H1 (cell line): Measurements from ENCODE around the gene PRR16. TPM values are rescaled to one million over a fixed set of nuclear protein-coding genes. Genes with fewer than 3 reads are reported as not detected.

Source experiments
- CTCF ChIA-PET: fragments of 300-600 bp; sonication (Branson Sonifier 250); formaldehyde crosslinking; loops from one replicate; lab custom pipeline; 2021; ENCODE audit not compliant: partially characterized antibody; lab: Charles Lee
- POLR2A ChIA-PET: fragments of 300-600 bp; sonication (Branson Sonifier 250); formaldehyde crosslinking; loops from one replicate; lab custom pipeline; 2021; ENCODE audit warnings: inconsistent platforms; ENCODE audit not compliant: partially characterized antibody; lab: Charles Lee
- DNase-seq, 2 experiments: peaks; one replicate each; pipeline versions ENCODE4 v3.0.0 to v3.0.0-alpha.2; 2010 to 2022; ENCODE audit warnings: low spot score in 2 of 2, low read depth in 1 of 2, mixed read lengths in 1 of 2
- FAIRE-seq: peaks from 2 replicates; lab custom pipeline; 2011; peaks lifted over from hg19 to GRCh38; lab: Jason Lieb, UNC
- H2AFZ ChIP-seq: 2 replicates; pipeline ENCODE4 v1.8.1; 2012; ENCODE audit warnings: low read length, inconsistent platforms
- H2AK5ac ChIP-seq: 2 replicates; pipeline ENCODE4 v1.6.1; 2013; ENCODE audit warnings: low read depth, low read length
- H2BK120ac ChIP-seq: replicated peaks from 2 replicates; pipeline ENCODE3; 2013; ENCODE audit warnings: low read depth, low read length, inconsistent platforms
- H2BK12ac ChIP-seq: 2 replicates; pipeline ENCODE4 v1.6.1; 2013; ENCODE audit warnings: low read depth, low read length
- H2BK15ac ChIP-seq: 2 replicates; pipeline ENCODE4 v1.6.1; 2013; ENCODE audit warnings: low read length
- H2BK20ac ChIP-seq: 2 replicates; pipeline ENCODE4 v1.6.1; 2013; ENCODE audit warnings: low read length
- H2BK5ac ChIP-seq: 2 replicates; pipeline ENCODE4 v1.6.1; 2013; ENCODE audit warnings: low read depth, low read length
- H3K14ac ChIP-seq: 2 replicates; pipeline ENCODE4 v1.6.1; 2013; ENCODE audit warnings: inconsistent platforms; ENCODE audit not compliant: insufficient read length
- H3K18ac ChIP-seq: 2 replicates; pipeline ENCODE4 v1.6.1; 2013; ENCODE audit warnings: low read length; ENCODE audit errors: extremely low read depth
- H3K23ac ChIP-seq: 2 replicates; pipeline ENCODE4 v1.6.1; 2013; ENCODE audit warnings: inconsistent platforms; ENCODE audit not compliant: insufficient read length
- H3K23me2 ChIP-seq: 2 replicates; pipeline ENCODE4 v1.6.1; 2013; ENCODE audit warnings: low read depth, low read length
- H3K27ac ChIP-seq: 2 replicates; pipeline ENCODE4 v1.6.1; 2011; ENCODE audit warnings: low read depth, low read length, inconsistent platforms
- H3K27me3 ChIP-seq, 4 experiments: replicated peaks in 1 of 4; 1 replicate in 1 of 4; 2 replicates in 3 of 4; pipeline versions ENCODE4 v1.6.1 to v1.8.1; 2011 to 2013; ENCODE audit warnings: low read length in 3 of 4, mild to moderate bottlenecking in 3 of 4, inconsistent platforms in 2 of 4, mixed read lengths in 2 of 4, moderate library complexity in 1 of 4; ENCODE audit not compliant: control insufficient read depth in 3 of 4, insufficient read depth in 3 of 4; ENCODE audit errors: extremely low read depth in 1 of 4
- H3K36me3 ChIP-seq, 4 experiments: 2 replicates each; pipeline versions ENCODE4 v1.6.1 to v1.8.1; 2011 to 2013; ENCODE audit warnings: mild to moderate bottlenecking in 4 of 4, low read length in 3 of 4, moderate library complexity in 2 of 4, control low read depth in 1 of 4, inconsistent platforms in 1 of 4; ENCODE audit not compliant: insufficient read depth in 4 of 4, control insufficient read depth in 2 of 4
- H3K4ac ChIP-seq: replicated peaks from 2 replicates; pipeline ENCODE3; 2013; ENCODE audit warnings: low read length, low read depth, mixed read lengths, inconsistent platforms; ENCODE audit not compliant: insufficient read length
- H3K4me1 ChIP-seq, 4 experiments: replicated peaks in 1 of 4; 1 replicate in 1 of 4; 2 replicates in 3 of 4; pipeline versions ENCODE4 v1.6.1 to v1.8.1; 2011 to 2013; ENCODE audit warnings: low read length in 3 of 4, inconsistent platforms in 2 of 4, mixed read lengths in 1 of 4; ENCODE audit not compliant: insufficient read depth in 4 of 4, control insufficient read depth in 3 of 4
- H3K4me2 ChIP-seq, 2 experiments: 2 replicates each; pipeline versions ENCODE4 v1.6.1 to v1.8.1; 2011 to 2013; ENCODE audit warnings: low read depth in 2 of 2, low read length in 2 of 2, control low read depth in 1 of 2, inconsistent platforms in 1 of 2, mild to moderate bottlenecking in 1 of 2; ENCODE audit not compliant: insufficient read depth in 1 of 2
- H3K4me3 ChIP-seq, 4 experiments: fragments of 200-600, 300-600 bp in 1 of 4; sonication (generic), shearing (Covaris generic), sonication (Bioruptor Twin) in 1 of 4; 2 replicates each; pipeline versions ENCODE4 v1.5.1 to v1.8.1; 2011 to 2016; ENCODE audit warnings: low read length in 4 of 4, low read depth in 3 of 4, control low read depth in 2 of 4, inconsistent platforms in 2 of 4, mild to moderate bottlenecking in 2 of 4, mixed read lengths in 1 of 4, moderate library complexity in 1 of 4; ENCODE audit not compliant: insufficient read depth in 2 of 4; ENCODE audit errors: extremely low read depth in 1 of 4
- H3K56ac ChIP-seq: replicated peaks from 2 replicates; pipeline ENCODE3; 2013; ENCODE audit warnings: low read depth, mild to moderate bottlenecking, mixed read lengths, low read length, inconsistent platforms; ENCODE audit not compliant: insufficient read length
- H3K79me1 ChIP-seq: 2 replicates; pipeline ENCODE4 v1.6.1; 2013; ENCODE audit warnings: low read depth, low read length, control low read depth
- H3K79me2 ChIP-seq, 2 experiments: 2 replicates each; pipeline versions ENCODE4 v1.6.1 to v1.8.1; 2012 to 2013; ENCODE audit warnings: low read length in 2 of 2, mild to moderate bottlenecking in 2 of 2, inconsistent platforms in 1 of 2; ENCODE audit not compliant: insufficient read depth in 2 of 2, control insufficient read depth in 1 of 2
- H3K9ac ChIP-seq, 4 experiments: replicated peaks in 1 of 4; 1 replicate in 1 of 4; 2 replicates in 3 of 4; pipeline versions ENCODE4 v1.6.1 to v1.8.1; 2011 to 2013; ENCODE audit warnings: low read depth in 3 of 4, low read length in 3 of 4, control low read depth in 2 of 4, mild to moderate bottlenecking in 2 of 4, moderate library complexity in 2 of 4, inconsistent platforms in 1 of 4; ENCODE audit errors: extremely low read depth in 1 of 4
- H3K9me3 ChIP-seq, 2 experiments: 2 replicates each; pipeline versions ENCODE4 v1.6.1 to v1.8.1; 2012 to 2013; ENCODE audit warnings: mild to moderate bottlenecking in 2 of 2, moderate library complexity in 2 of 2, control low read depth in 1 of 2, inconsistent platforms in 1 of 2, low read depth in 1 of 2, low read length in 1 of 2, mixed read lengths in 1 of 2; ENCODE audit not compliant: insufficient read depth in 2 of 2
- H4K20me1 ChIP-seq, 2 experiments: replicated peaks in 1 of 2; 2 replicates each; pipeline versions ENCODE3 to v1.8.1; 2011 to 2013; ENCODE audit warnings: inconsistent platforms in 2 of 2, low read length in 2 of 2, mild to moderate bottlenecking in 1 of 2; ENCODE audit not compliant: insufficient read depth in 2 of 2, control insufficient read depth in 1 of 2
- H4K5ac ChIP-seq: 2 replicates; pipeline ENCODE4 v1.6.1; 2013; ENCODE audit warnings: low read length, low read depth, mixed read lengths, inconsistent platforms; ENCODE audit not compliant: insufficient read length
- H4K8ac ChIP-seq: 2 replicates; pipeline ENCODE4 v1.8.0; 2013; ENCODE audit warnings: mild to moderate bottlenecking, moderate library complexity, low read length, inconsistent platforms; ENCODE audit not compliant: insufficient read depth; ENCODE audit errors: extremely low read depth
- H4K91ac ChIP-seq: replicated peaks from 2 replicates; pipeline ENCODE3; 2013; ENCODE audit warnings: low read length, mixed read lengths, inconsistent platforms; ENCODE audit not compliant: insufficient read length
- BCL11A ChIP-seq, 2 experiments: IDR thresholded peaks; one replicate each; pipeline ENCODE4 v1.6.1; 2011; ENCODE audit warnings: low read depth in 2 of 2, low read length in 2 of 2, mild to moderate bottlenecking in 2 of 2
- CBX8 ChIP-seq: fragments of 300-800, 300-1000 bp; sonication (generic); IDR thresholded peaks from 2 replicates; pipeline ENCODE4 v1.7.1; 2016; ENCODE audit warnings: low read depth, low read length, borderline replicate concordance
- CTCF ChIP-seq, 3 experiments: IDR thresholded peaks; 1 replicate in 2 of 3; 2 replicates in 1 of 3; pipeline versions ENCODE4 v1.5.1 to v1.6.1; 2011; ENCODE audit warnings: low read length in 3 of 3, mild to moderate bottlenecking in 3 of 3, inconsistent platforms in 2 of 3, low read depth in 1 of 3, moderate library complexity in 1 of 3; ENCODE audit not compliant: insufficient read depth in 1 of 3; ENCODE audit errors: control extremely low read depth in 1 of 3
- E2F6 ChIP-seq: IDR thresholded peaks from 2 replicates; pipeline ENCODE4 v1.6.1; 2012; ENCODE audit warnings: inconsistent platforms
- RAD21 ChIP-seq, 2 experiments: IDR thresholded peaks in 1 of 2; conservative IDR thresholded peaks in 1 of 2; 2 replicates each; pipeline ENCODE4 v1.6.1; 2011; ENCODE audit warnings: low read depth in 2 of 2, low read length in 2 of 2, improper control_type of control experiment in 1 of 2, inconsistent platforms in 1 of 2, mild to moderate bottlenecking in 1 of 2, moderate library complexity in 1 of 2
- SIN3A ChIP-seq, 2 experiments: IDR thresholded peaks in 1 of 2; conservative IDR thresholded peaks in 1 of 2; 2 replicates each; pipeline ENCODE4 v1.6.1; 2011 to 2012; ENCODE audit warnings: low read length in 2 of 2, improper control_type of control experiment in 1 of 2, low read depth in 1 of 2, mild to moderate bottlenecking in 1 of 2
- YY1 ChIP-seq: IDR thresholded peaks from 2 replicates; pipeline ENCODE4 v1.6.1; 2011; ENCODE audit warnings: low read depth, mild to moderate bottlenecking, low read length
- WGBS, 2 experiments: shearing (Covaris generic) in 1 of 2; methylation state at CpG; one replicate each; pipeline versions ENCODE4 v1.1.6 to v1.1.7; 2013 to 2015; ENCODE audit warnings: low lambda C conversion rate in 2 of 2, mixed read lengths in 2 of 2, inconsistent platforms in 1 of 2, low coverage in 1 of 2, missing lambda C conversion rate in 1 of 2; ENCODE audit not compliant: insufficient replicate concordance in 2 of 2, insufficient coverage in 1 of 2, insufficient read length in 1 of 2; ENCODE audit errors: extremely low coverage in 1 of 2, missing lambda C conversion rate in 1 of 2; 5-methylcytosine and 5-hydroxymethylcytosine counted together
- polyA plus RNA-seq, 7 experiments: library from polyadenylated mRNA; depleted of rRNA in 3 of 7; stranded (reverse) in 5 of 7; unstranded in 2 of 7; fragments of >200 nt in 5 of 7; fragments of 200-250 nt in 2 of 7; gene quantifications; 1 replicate in 5 of 7; 2 replicates in 1 of 7; 4 replicates in 1 of 7; pipeline versions ENCODE4 v1.2.1 to v1.2.3, GENCODE V29; 2011 to 2013; ENCODE audit warnings: missing spikeins in 2 of 7, mixed read lengths in 2 of 7
- total RNA-seq: library from RNA; stranded (reverse); fragmentation: NEBNext Ultra II Directional; extraction: Animal tissue kit (Norgen Biotek cat#: 25700); gene quantifications from 2 replicates; pipeline ENCODE4 v1.2.1, GENCODE V29; 2021

Gene PRR16
- total and polyA plus RNA-seq, 2 of the 8 experiments (the other 6 are each of a cell fraction or from before 2014, with no cell fraction given) = 0.73 to 1.6 TPM

- H2BK20ac ChIP-seq = no peak overlapping the region
- H3K4ac ChIP-seq = no peak overlapping the region
- H3K4me2 ChIP-seq = no peak overlapping the region; a peak in 1 of 4 replicates
- no peak overlapping the region for H3K56ac ChIP-seq
- H2AK5ac ChIP-seq = no peak overlapping the region
- CTCF ChIA-PET = interaction anchor here (0.6 kb wide), 1 partner anchor 39 kb away, joined by 3 read pairs; no protein-coding TSS in a partner anchor
- no peaks in the 10 kb centered on the region for H4K20me1 ChIP-seq
- POLR2A ChIA-PET = interaction anchor here (0.9 kb wide), 1 partner anchor 22 kb away, joined by 3 read pairs; no protein-coding TSS in a partner anchor
- H2AFZ ChIP-seq = no peak overlapping the region
- no peaks in the 10 kb centered on the region; a peak in 1 of 7 replicates for H3K27me3 ChIP-seq
- H3K79me1 ChIP-seq = no peaks in the 10 kb centered on the region
- no peak overlapping the region for H4K91ac ChIP-seq
- H3K18ac ChIP-seq = no peak overlapping the region
- no peak overlapping the region for H3K14ac ChIP-seq
- no peaks in the 10 kb centered on the region for H3K36me3 ChIP-seq
- H3K4me1 ChIP-seq = peaks cover 0 to 7% (median 4%) of the 10 kb centered on the region in 4 experiments; a peak in 2 of 7 replicates
- H2BK120ac ChIP-seq = no peak overlapping the region
- no peak overlapping the region for H3K23ac ChIP-seq
- no peak overlapping the region for H3K4me3 ChIP-seq
- H2BK5ac ChIP-seq = no peak overlapping the region
- H2BK12ac ChIP-seq = 0 out of 2 replicates have a peak overlapping the region, but pooled peaks have one; percentile 6
- no peaks in the 10 kb centered on the region for H3K79me2 ChIP-seq
- no peaks in the 10 kb centered on the region for H3K23me2 ChIP-seq
- no peak overlapping the region for H4K8ac ChIP-seq
- DNase-seq (no peak), FAIRE-seq (peak; percentile 7)
- H3K9me3 ChIP-seq = no peaks in the 10 kb centered on the region
- H4K5ac ChIP-seq = no peak overlapping the region
- no peak overlapping the region for H3K27ac ChIP-seq
- no peak overlapping the region; a peak in 1 of 7 replicates for H3K9ac ChIP-seq
- H2BK15ac ChIP-seq = no peak overlapping the region
- 63% methylated on average over 2 of the region's 2 CpGs; no CpG with 5 or more reads in 1 of the 2 experiments for WGBS, 2 experiments
- TF ChIP-seq BCL11A (IDR thresholded peaks at IDR 0.05; ENCODE audit: low read depth in 2 of 2, low read length in 2 of 2) = no peak
- no peak for TF ChIP-seq CBX8
- TF ChIP-seq YY1 = peak; percentile 41; the same call in 1 of the 2 replicates
- peak; percentile 54 to 67 for TF ChIP-seq RAD21 (IDR thresholded peaks at IDR 0.05 in 1 of 2, conservative IDR thresholded peaks at IDR 0.05 in 1 of 2; ENCODE audit: low read depth in 2 of 2, low read length in 2 of 2)
- TF ChIP-seq E2F6 = no peak
- peak in 2 of 3 experiments; percentile 36 to 67; a peak in 2 of 4 replicates for TF ChIP-seq CTCF (IDR thresholded peaks at IDR 0.05; ENCODE audit: control extremely low read depth in 1 of 3, insufficient read depth in 1 of 3, low read depth in 1 of 3, low read length in 3 of 3)
- no peak for TF ChIP-seq SIN3A (conservative IDR thresholded peaks at IDR 0.05 in 1 of 2, IDR thresholded peaks at IDR 0.05 in 1 of 2; ENCODE audit: low read depth in 1 of 2, low read length in 2 of 2)
Observed at GRCh38 chr5:120684749-120685415, 220.8 kb downstream of the PRR16 start.
